CD4-positive, alpha-beta T cell (primary cell): ENCODE results near the gene FNDC3B. TPM values are rescaled to one million over a fixed set of nuclear protein-coding genes. Genes with fewer than 3 reads are reported as not detected.

Source experiments
- ATAC-seq: fragments of 200-7000 bp; cut with Tn5 transposase; one replicate; pipeline ENCODE4 v1.10.0; 2022; ENCODE audit warnings: mild to moderate bottlenecking; ENCODE audit not compliant: poor library complexity
- CTCF ChIA-PET: fragments of 350-600 bp; sonication (Branson Sonifier 250); formaldehyde crosslinking; loops from one replicate; lab custom pipeline; 2021; ENCODE audit warnings: antibody characterized with exemption, inconsistent platforms; lab: Charles Lee
- POLR2A ChIA-PET: fragments of 350-600 bp; sonication (Branson Sonifier 250); formaldehyde crosslinking; loops from one replicate; lab custom pipeline; 2021; ENCODE audit warnings: antibody characterized with exemption, inconsistent platforms; lab: Charles Lee
- DNase-seq, 14 experiments: peaks; one replicate each; pipeline ENCODE4 v3.0.0-alpha.2; 2013 to 2020; ENCODE audit warnings: mixed read lengths in 2 of 14
- H3K27ac ChIP-seq, 2 donors: one replicate each; pipeline versions ENCODE4 v1.5.1 to v1.7.0; 2013; ENCODE audit warnings: low read length in 2 of 2, low read depth in 1 of 2, mild to moderate bottlenecking in 1 of 2
- H3K27me3 ChIP-seq, 2 experiments: 1 replicate in 1 of 2; 2 replicates in 1 of 2; pipeline versions ENCODE4 v1.6.1 to v1.7.0; 2013; ENCODE audit warnings: low read length in 2 of 2, control low read depth in 1 of 2, mild to moderate bottlenecking in 1 of 2, moderate library complexity in 1 of 2; ENCODE audit not compliant: insufficient read depth in 2 of 2, control insufficient read depth in 1 of 2
- H3K36me3 ChIP-seq: one replicate; pipeline ENCODE4 v1.6.1; 2013; ENCODE audit warnings: low read length, control low read depth; ENCODE audit not compliant: insufficient read depth
- H3K4me1 ChIP-seq: one replicate; pipeline ENCODE4 v1.6.1; 2013; ENCODE audit warnings: low read length, control low read depth; ENCODE audit not compliant: insufficient read depth
- H3K4me3 ChIP-seq: one replicate; pipeline ENCODE4 v1.5.1; 2013; ENCODE audit warnings: mild to moderate bottlenecking, low read length, moderate library complexity
- H3K9me3 ChIP-seq, 2 experiments: 1 replicate in 1 of 2; 2 replicates in 1 of 2; pipeline versions ENCODE4 v1.6.1 to v1.7.0; 2013; ENCODE audit warnings: low read length in 2 of 2, mild to moderate bottlenecking in 2 of 2, control low read depth in 1 of 2, moderate library complexity in 1 of 2; ENCODE audit not compliant: control insufficient read depth in 1 of 2, insufficient read depth in 1 of 2
- H3K27ac Mint-ChIP-seq: one replicate; pipeline ENCODE4 v1.8.0; 2020; ENCODE audit warnings: mixed read lengths
- H3K27me3 Mint-ChIP-seq: one replicate; pipeline ENCODE4 v1.8.0; 2021; ENCODE audit warnings: mixed read lengths
- H3K36me3 Mint-ChIP-seq: one replicate; pipeline ENCODE4 v1.8.0; 2021; ENCODE audit warnings: low read depth, mixed read lengths
- H3K4me1 Mint-ChIP-seq: one replicate; pipeline ENCODE4 v1.8.0; 2021; ENCODE audit warnings: low read depth, mixed read lengths
- H3K4me3 Mint-ChIP-seq: one replicate; pipeline ENCODE4 v1.8.0; 2020; ENCODE audit warnings: mild to moderate bottlenecking, mixed read lengths
- H3K9me3 Mint-ChIP-seq: one replicate; pipeline ENCODE4 v1.8.0; 2020; ENCODE audit warnings: mixed read lengths
- intact Hi-C, 2 experiments: fragments of 100-400 bp; cut with DNase I in 1 of 2; cut with micrococcal nuclease in 1 of 2; formaldehyde crosslinking; loops; one replicate each; pipeline versions ENCODE4 v1.15.1 to v1.9.0; 2023 to 2025; cut with DNase I, micrococcal nuclease
- total RNA-seq, 174 experiments: library from RNA in 2 of 174; stranded (reverse) in 2 of 174; gene quantifications; one replicate each; pipeline ENCODE4 v1.2.3 and lab custom pipeline; 2021 to 2026
- TF ChIP-seq, protein P1 (sequence below): fragments of 200-600 bp; IDR thresholded peaks from one replicate; pipeline ENCODE4 v1.8.0; 2022; ENCODE audit warnings: antibody characterized with exemption, mild to moderate bottlenecking

The FNDC3B gene
- total RNA-seq, 2 experiments from 2014 or later, result 26.1 to 28.7 TPM

DNA sequence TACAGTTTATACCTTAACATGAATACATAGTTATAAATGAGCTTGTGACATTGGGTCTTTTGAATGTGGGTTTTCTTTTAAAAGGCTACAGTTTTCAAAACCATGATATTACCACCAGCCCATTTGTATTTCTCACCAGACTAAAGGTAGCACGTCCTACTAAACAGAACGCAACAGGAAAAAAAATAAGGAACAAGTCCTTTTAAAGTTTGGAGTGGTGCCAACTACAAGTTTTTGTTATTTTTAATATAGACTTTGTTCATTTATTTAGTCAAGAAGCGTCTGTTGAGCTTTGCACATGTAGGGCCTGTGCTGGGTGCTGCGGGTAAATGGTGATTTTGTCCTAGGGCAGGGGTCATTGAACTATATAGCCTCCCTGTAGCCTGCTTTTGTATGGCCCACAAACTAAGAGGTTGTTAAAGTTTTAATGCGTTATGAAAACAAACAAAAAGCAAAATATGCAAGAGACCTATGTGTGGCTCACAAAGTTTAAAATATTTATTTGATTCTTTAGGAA, 244.5 kb downstream of the FNDC3B start:
- Histone ChIP-seq H3K27ac (no peak overlapping the region), H3K9me3 (no peaks in the 10 kb centered on the region), H3K27me3 (no peaks in the 10 kb centered on the region), H3K4me3 (no peak overlapping the region), H3K36me3 (peaks cover 3% of the 10 kb centered on the region), H3K4me1 (no peaks in the 10 kb centered on the region)
- H3K9me3 Mint-ChIP-seq, result no peaks in the 10 kb centered on the region
- TF ChIP-seq, protein P1, sequence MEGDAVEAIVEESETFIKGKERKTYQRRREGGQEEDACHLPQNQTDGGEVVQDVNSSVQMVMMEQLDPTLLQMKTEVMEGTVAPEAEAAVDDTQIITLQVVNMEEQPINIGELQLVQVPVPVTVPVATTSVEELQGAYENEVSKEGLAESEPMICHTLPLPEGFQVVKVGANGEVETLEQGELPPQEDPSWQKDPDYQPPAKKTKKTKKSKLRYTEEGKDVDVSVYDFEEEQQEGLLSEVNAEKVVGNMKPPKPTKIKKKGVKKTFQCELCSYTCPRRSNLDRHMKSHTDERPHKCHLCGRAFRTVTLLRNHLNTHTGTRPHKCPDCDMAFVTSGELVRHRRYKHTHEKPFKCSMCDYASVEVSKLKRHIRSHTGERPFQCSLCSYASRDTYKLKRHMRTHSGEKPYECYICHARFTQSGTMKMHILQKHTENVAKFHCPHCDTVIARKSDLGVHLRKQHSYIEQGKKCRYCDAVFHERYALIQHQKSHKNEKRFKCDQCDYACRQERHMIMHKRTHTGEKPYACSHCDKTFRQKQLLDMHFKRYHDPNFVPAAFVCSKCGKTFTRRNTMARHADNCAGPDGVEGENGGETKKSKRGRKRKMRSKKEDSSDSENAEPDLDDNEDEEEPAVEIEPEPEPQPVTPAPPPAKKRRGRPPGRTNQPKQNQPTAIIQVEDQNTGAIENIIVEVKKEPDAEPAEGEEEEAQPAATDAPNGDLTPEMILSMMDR, result no peak
- H3K27me3 Mint-ChIP-seq, result no peaks in the 10 kb centered on the region
- H3K36me3 Mint-ChIP-seq, result peaks cover 50% of the 10 kb centered on the region
- ChIA-PET POLR2A (no interaction called here), CTCF (no interaction called here)
- DNase-seq (no peak), ATAC-seq (no peak)
- H3K4me3 Mint-ChIP-seq, result no peak overlapping the region
- H3K27ac Mint-ChIP-seq, result no peak overlapping the region
- intact Hi-C loops, result no loop called here
- peaks cover 10% of the 10 kb centered on the region for H3K4me1 Mint-ChIP-seq

DNA sequence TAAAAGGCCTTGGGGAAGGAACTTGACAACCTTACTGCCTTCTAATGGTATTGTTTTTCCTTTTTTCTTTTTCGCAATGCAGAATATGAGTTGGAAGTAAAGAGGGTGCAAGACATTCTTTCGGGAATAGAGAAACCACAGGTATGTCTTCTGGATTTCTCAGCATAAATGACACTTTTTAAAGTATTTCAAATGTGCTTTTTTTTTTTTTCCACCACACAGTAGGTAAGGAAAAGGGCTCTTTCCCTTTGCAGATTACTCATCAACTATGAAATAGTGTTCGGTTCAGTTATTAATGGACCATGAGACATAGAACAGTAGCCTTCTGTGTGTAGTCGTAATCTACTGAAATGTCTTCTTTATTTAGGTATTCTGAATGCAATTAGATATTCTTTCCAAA, 246.5 kb downstream of the FNDC3B start:
- intact Hi-C loops, result no loop called here

DNA sequence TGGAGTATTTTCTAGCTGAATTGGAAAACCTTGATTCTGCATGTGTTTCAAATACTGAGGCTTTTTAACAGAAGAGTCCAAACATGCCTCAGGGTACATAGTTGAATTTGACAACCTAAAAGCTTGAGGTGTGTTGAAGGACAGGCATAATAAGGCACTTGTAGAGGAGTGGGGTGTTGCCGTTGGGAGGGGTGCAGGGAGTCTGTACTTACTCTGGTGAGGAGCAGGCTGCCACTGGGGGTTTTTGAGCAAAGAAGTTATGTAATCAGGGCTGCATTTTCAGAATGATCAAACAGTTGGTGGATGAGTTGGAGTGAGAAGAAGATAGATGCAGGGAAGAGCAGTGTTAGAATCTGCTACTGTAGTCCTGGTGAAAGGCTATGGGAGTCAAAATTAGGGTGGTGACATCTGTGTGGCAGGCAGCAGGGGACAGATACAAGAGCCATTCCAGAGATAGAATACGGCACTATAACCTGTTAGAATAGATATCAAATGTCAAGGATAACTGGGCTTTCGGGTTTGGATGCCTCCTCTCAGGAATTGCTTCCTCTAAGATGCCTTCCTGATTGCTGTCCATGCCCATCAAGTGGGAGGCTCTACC, 247.3 kb downstream of the FNDC3B start:
- H3K36me3 ChIP-seq, result peaks cover 3% of the 10 kb centered on the region
- H3K4me1 ChIP-seq, result no peaks in the 10 kb centered on the region
- H3K27me3 ChIP-seq, result no peaks in the 10 kb centered on the region
- H3K9me3 ChIP-seq, result no peaks in the 10 kb centered on the region
- H3K27ac ChIP-seq, result no peak overlapping the region
- TF ChIP-seq, protein P1, result no peak
- intact Hi-C loops, result no loop called here
- H3K27ac Mint-ChIP-seq, result no peak overlapping the region
- H3K27me3 Mint-ChIP-seq, result no peaks in the 10 kb centered on the region
- H3K4me3 ChIP-seq, result no peak overlapping the region
- peaks cover 52% of the 10 kb centered on the region for H3K36me3 Mint-ChIP-seq
- ChIA-PET CTCF (no interaction called here), POLR2A (no interaction called here)
- H3K9me3 Mint-ChIP-seq, result no peaks in the 10 kb centered on the region
- DNase-seq (no peak), ATAC-seq (no peak)
- peaks cover 18% of the 10 kb centered on the region for H3K4me1 Mint-ChIP-seq
- H3K4me3 Mint-ChIP-seq, result no peak overlapping the region

More for the DNA sequence above, 246.5 kb downstream of the FNDC3B start:
- Histone ChIP-seq H3K4me1 (no peaks in the 10 kb centered on the region), H3K9me3 (no peaks in the 10 kb centered on the region), H3K27ac (no peak overlapping the region), H3K4me3 (no peak overlapping the region), H3K27me3 (no peaks in the 10 kb centered on the region), H3K36me3 (peaks cover 3% of the 10 kb centered on the region)
- Mint-ChIP-seq H3K36me3 (peaks cover 52% of the 10 kb centered on the region), H3K27me3 (no peaks in the 10 kb centered on the region), H3K4me3 (no peak overlapping the region), H3K27ac (no peak overlapping the region), H3K4me1 (peaks cover 18% of the 10 kb centered on the region), H3K9me3 (no peaks in the 10 kb centered on the region)
- DNase-seq (no peak), ATAC-seq (no peak)
- CTCF ChIA-PET, result no interaction called here
- TF ChIP-seq, protein P1, result no peak
- POLR2A ChIA-PET, result no interaction called here
